ENCODE results near the gene EHBP1L1. TPM values are rescaled to one million over a fixed set of nuclear protein-coding genes. Genes with fewer than 3 reads are reported as not detected.

The EHBP1L1 gene
- total and polyA plus RNA-seq, 2 of the 13 experiments (the other 11 are each of a cell fraction or from before 2014, with no cell fraction given) = 8.3 to 10.6 TPM

GRCh38 chr11:65569973-65570918, 5.6 kb upstream of the EHBP1L1 start, which contains the start of gene ZNRD2 (continued):
- peak; percentile 72 for TF ChIP-seq PAXIP1 (CRISPR knock-in tag; conservative IDR thresholded peaks at IDR 0.05)
- no peak for TF ChIP-seq ZNF337 (CRISPR knock-in tag; IDR thresholded peaks at IDR 0.05; ENCODE audit: borderline replicate concordance, low read depth)
- peak; percentile 86 for TF ChIP-seq TEAD3 (CRISPR knock-in tag; optimal IDR thresholded peaks at IDR 0.05; ENCODE audit: borderline replicate concordance)
- no peak for TF ChIP-seq PHB2 (IDR thresholded peaks at IDR 0.05; ENCODE audit: partially characterized antibody)
- TF ChIP-seq HMG20A (CRISPR knock-in tag; IDR thresholded peaks at IDR 0.05; ENCODE audit: borderline replicate concordance) = no peak
- peak; percentile 96 for TF ChIP-seq ZGPAT (CRISPR knock-in tag; IDR thresholded peaks at IDR 0.05)
- TF ChIP-seq ESRRA (CRISPR knock-in tag; IDR thresholded peaks at IDR 0.05; ENCODE audit: low read depth) = peak; percentile 75; the same call in 1 of the 2 replicates
- TF ChIP-seq ZNF646 (CRISPR knock-in tag; IDR thresholded peaks at IDR 0.05) = no peak
- peak; percentile 41; the same call in 1 of the 2 replicates for TF ChIP-seq RBAK (CRISPR knock-in tag; IDR thresholded peaks at IDR 0.05)
- TF ChIP-seq FIP1L1 (IDR thresholded peaks at IDR 0.05; ENCODE audit: borderline replicate concordance, insufficient read depth, low read depth, low read length) = no peak
- TF ChIP-seq REPIN1 (CRISPR knock-in tag; IDR thresholded peaks at IDR 0.05; ENCODE audit: borderline replicate concordance, low read depth) = peak; percentile 93; the same call in 1 of the 2 replicates
- no peak for TF ChIP-seq TIGD3 (CRISPR knock-in tag; IDR thresholded peaks at IDR 0.05; ENCODE audit: borderline replicate concordance)
- peak; percentile 53; the same call in 1 of the 2 replicates for TF ChIP-seq ZMYM3 (CRISPR knock-in tag; IDR thresholded peaks at IDR 0.05)

All from HepG2 (cell line).